KMS-11 (cell line): ENCODE data around the gene ABHD12B.

Experiments used
- H2AFZ ChIP-seq: fragments of 200-600 bp; sonication (generic); 2 replicates; pipeline ENCODE4 v1.6.1; 2016; ENCODE audit warnings: antibody characterized with exemption, mixed run types, low read depth
- H3K27ac ChIP-seq: fragments of 200-600 bp; sonication (generic); 2 replicates; pipeline ENCODE4 v1.6.1; 2016; ENCODE audit warnings: mild to moderate bottlenecking, mixed run types
- H3K27me3 ChIP-seq: fragments of 200-600 bp; sonication (generic); 2 replicates; pipeline ENCODE4 v1.6.1; 2017; ENCODE audit warnings: mild to moderate bottlenecking, low read depth, mixed run types, moderate library complexity; ENCODE audit not compliant: insufficient read depth
- H3K36me3 ChIP-seq: fragments of 200-600 bp; sonication (generic); 2 replicates; pipeline ENCODE4 v1.6.1; 2017; ENCODE audit warnings: mild to moderate bottlenecking, mixed run types; ENCODE audit not compliant: insufficient read depth
- H3K4me1 ChIP-seq: fragments of 200-600 bp; sonication (generic); 2 replicates; pipeline ENCODE4 v1.6.1; 2016; ENCODE audit warnings: mild to moderate bottlenecking, low read depth, mixed run types; ENCODE audit not compliant: poor library complexity, severe bottlenecking
- H3K4me2 ChIP-seq: fragments of 200-600 bp; sonication (generic); 2 replicates; pipeline ENCODE4 v1.7.0; 2016; ENCODE audit warnings: mild to moderate bottlenecking, mixed run types
- H3K4me3 ChIP-seq: fragments of 200-600 bp; sonication (generic); IDR thresholded peaks from 2 replicates; pipeline ENCODE4 v1.6.1; 2017; ENCODE audit warnings: low read depth, low read length, mixed read lengths; ENCODE audit not compliant: insufficient read depth
- H3K79me2 ChIP-seq: fragments of 200-600 bp; sonication (generic); 2 replicates; pipeline ENCODE4 v1.6.1; 2016; ENCODE audit warnings: low read depth, mixed run types; ENCODE audit not compliant: insufficient read depth
- H3K9ac ChIP-seq: fragments of 200-600 bp; sonication (generic); 2 replicates; pipeline ENCODE4 v1.6.1; 2016; ENCODE audit warnings: mild to moderate bottlenecking, mixed run types
- H4K20me1 ChIP-seq: fragments of 200-600 bp; sonication (generic); 2 replicates; pipeline ENCODE4 v1.6.1; 2016; ENCODE audit warnings: mild to moderate bottlenecking, mixed run types; ENCODE audit not compliant: insufficient read depth
- CTCF ChIP-seq: fragments of 200-600 bp; sonication (generic); conservative IDR thresholded peaks from 2 replicates; pipeline ENCODE4 v1.6.1; 2017; ENCODE audit warnings: low read depth, mild to moderate bottlenecking, antibody characterized with exemption, low read length, moderate library complexity, mixed read lengths

ABHD12B gene

GRCh38 chr14:50865391-50866076 is 6.3 kb upstream of the ABHD12B start:
- H3K79me2 ChIP-seq = no peaks in the 10 kb centered on the region
- no peaks in the 10 kb centered on the region for H3K27me3 ChIP-seq
- no peaks in the 10 kb centered on the region for H3K36me3 ChIP-seq
- no peak overlapping the region for H3K4me3 ChIP-seq
- no peak overlapping the region for H3K4me2 ChIP-seq
- no peak overlapping the region for H3K9ac ChIP-seq
- H4K20me1 ChIP-seq = no peaks in the 10 kb centered on the region
- no peak for TF ChIP-seq CTCF
- H2AFZ ChIP-seq = no peak overlapping the region
- no peaks in the 10 kb centered on the region for H3K4me1 ChIP-seq
- no peak overlapping the region for H3K27ac ChIP-seq

GRCh38 chr14:50871228-50871627 is 625 bp upstream of the ABHD12B start:
- H3K4me1 ChIP-seq = peaks cover 23% of the 10 kb centered on the region
- H3K27ac ChIP-seq = no peak overlapping the region

GRCh38 chr14:50874757-50875156 is 2.9 kb downstream of the ABHD12B start:
- H2AFZ ChIP-seq = 0 out of 2 replicates have a peak overlapping the region, but pooled peaks have one; percentile 21
- H3K36me3 ChIP-seq = no peaks in the 10 kb centered on the region
- H3K27ac ChIP-seq = peak overlapping the region; percentile 45; the same call in 1 of the 2 replicates
- no peak overlapping the region for H3K9ac ChIP-seq
- no peaks in the 10 kb centered on the region for H4K20me1 ChIP-seq
- no peaks in the 10 kb centered on the region for H3K79me2 ChIP-seq
- H3K4me2 ChIP-seq = peak overlapping the region; percentile 87
- TF ChIP-seq CTCF = no peak
- no peaks in the 10 kb centered on the region for H3K27me3 ChIP-seq
- peaks cover 32% of the 10 kb centered on the region for H3K4me1 ChIP-seq
- no peak overlapping the region for H3K4me3 ChIP-seq

More at GRCh38 chr14:50871228-50871627, 625 bp upstream of the ABHD12B start:
- Histone ChIP-seq H4K20me1 (no peaks in the 10 kb centered on the region), H3K4me2 (no peak overlapping the region), H3K79me2 (no peaks in the 10 kb centered on the region), H3K4me3 (no peak overlapping the region), H3K9ac (no peak overlapping the region), H3K27me3 (no peaks in the 10 kb centered on the region), H2AFZ (no peak overlapping the region), H3K36me3 (no peaks in the 10 kb centered on the region)
- no peak for TF ChIP-seq CTCF

- H3K4me2 ChIP-seq = peak overlapping the region; percentile 87
- no peaks in the 10 kb centered on the region for H3K27me3 ChIP-seq
- peak overlapping the region; percentile 55; the same call in 1 of the 2 replicates for H3K27ac ChIP-seq
- no peak for TF ChIP-seq CTCF
- no peaks in the 10 kb centered on the region for H3K36me3 ChIP-seq
- H3K4me3 ChIP-seq = no peak overlapping the region
- no peaks in the 10 kb centered on the region for H3K79me2 ChIP-seq
- peak overlapping the region; percentile 56; the same call in 1 of the 2 replicates for H2AFZ ChIP-seq
- no peaks in the 10 kb centered on the region for H4K20me1 ChIP-seq
- no peak overlapping the region for H3K9ac ChIP-seq
- H3K4me1 ChIP-seq = peaks cover 32% of the 10 kb centered on the region
Observed at GRCh38 chr14:50875359-50876070, 3.7 kb downstream of the ABHD12B start.
